Keratinocyte (primary cell): Measurements from ENCODE around the gene MADD. TPM values are rescaled to one million over a fixed set of nuclear protein-coding genes. Genes with fewer than 3 reads are reported as not detected.

Experiments
- DNase-seq: peaks from one replicate; pipeline ENCODE4 v3.0.0-alpha.2; 2011; ENCODE audit warnings: low read depth, missing footprints, low spot score
- FAIRE-seq: peaks from 2 replicates; lab custom pipeline; 2011; peaks lifted over from hg19 to GRCh38; lab: Jason Lieb, UNC
- H2AFZ ChIP-seq: 2 replicates; pipeline ENCODE4 v1.6.0; 2012; ENCODE audit warnings: low read length, control low read depth, inconsistent platforms; ENCODE audit not compliant: control insufficient read depth
- H3K27ac ChIP-seq: 2 replicates; pipeline ENCODE4 v1.5.1; 2011; ENCODE audit warnings: low read length; ENCODE audit not compliant: control insufficient read depth, insufficient read depth
- H3K27me3 ChIP-seq: 3 replicates; pipeline ENCODE4 v1.6.0; 2011; ENCODE audit warnings: low read length; ENCODE audit not compliant: control insufficient read depth, insufficient read depth; ENCODE audit errors: extremely low read depth
- H3K36me3 ChIP-seq, 2 experiments: 2 replicates in 1 of 2; 3 replicates in 1 of 2; pipeline ENCODE4 v1.5.1; 2011; ENCODE audit warnings: low read length in 2 of 2, mild to moderate bottlenecking in 1 of 2; ENCODE audit not compliant: control insufficient read depth in 2 of 2, insufficient read depth in 2 of 2; ENCODE audit errors: extremely low read depth in 1 of 2
- H3K4me1 ChIP-seq: 3 replicates; pipeline ENCODE4 v1.5.1; 2011; ENCODE audit warnings: low read length; ENCODE audit not compliant: control insufficient read depth, insufficient read depth; ENCODE audit errors: extremely low read depth
- H3K4me2 ChIP-seq: 3 replicates; pipeline ENCODE4 v1.6.0; 2011; ENCODE audit warnings: low read depth, low read length; ENCODE audit not compliant: control insufficient read depth, insufficient read depth; ENCODE audit errors: extremely low read depth
- H3K4me3 ChIP-seq, 3 experiments: fragments of 200-600 bp in 1 of 3; sonication (generic) in 1 of 3; 2 replicates in 2 of 3; 3 replicates in 1 of 3; pipeline ENCODE4 v1.5.1; 2011 to 2016; ENCODE audit warnings: low read length in 3 of 3, mild to moderate bottlenecking in 3 of 3, control low read depth in 2 of 3, inconsistent platforms in 1 of 3, low read depth in 1 of 3, mixed read lengths in 1 of 3, mixed run types in 1 of 3, moderate library complexity in 1 of 3; ENCODE audit not compliant: control insufficient read depth in 2 of 3, insufficient read depth in 2 of 3; ENCODE audit errors: extremely low read depth in 1 of 3
- H3K79me2 ChIP-seq: 2 replicates; pipeline ENCODE4 v1.6.0; 2012; ENCODE audit warnings: low read length; ENCODE audit not compliant: control insufficient read depth, insufficient read depth
- H3K9ac ChIP-seq: 3 replicates; pipeline ENCODE4 v1.6.0; 2011; ENCODE audit warnings: low read length; ENCODE audit not compliant: control insufficient read depth, insufficient read depth; ENCODE audit errors: extremely low read depth
- H3K9me1 ChIP-seq: 3 replicates; pipeline ENCODE4 v1.6.0; 2011; ENCODE audit warnings: low read length; ENCODE audit not compliant: control insufficient read depth, insufficient read depth; ENCODE audit errors: extremely low read depth
- H3K9me3 ChIP-seq: 2 replicates; pipeline ENCODE4 v1.5.1; 2012; ENCODE audit warnings: low read depth, low read length; ENCODE audit not compliant: control insufficient read depth
- H4K20me1 ChIP-seq: 3 replicates; pipeline ENCODE4 v1.6.0; 2011; ENCODE audit warnings: low read length; ENCODE audit not compliant: control insufficient read depth, insufficient read depth; ENCODE audit errors: extremely low read depth
- EZH2 ChIP-seq: IDR thresholded peaks from one replicate; pipeline ENCODE4 v1.6.1; 2012; ENCODE audit warnings: inconsistent platforms, mild to moderate bottlenecking, low read length, moderate library complexity
- dilution Hi-C: fragments of 300-500 bp; cut with MboI; formaldehyde crosslinking; loops from one replicate; pipeline ENCODE4 v1.7.0; 2020; ENCODE audit warnings: low sequenced_read_pairs; ENCODE audit not compliant: extremely low pct_ligation_motif_present
- polyA plus RNA-seq, 5 experiments: library from polyadenylated mRNA; depleted of rRNA in 3 of 5; stranded (reverse) in 3 of 5; stranded (forward) in 1 of 5; unstranded in 1 of 5; fragments of >200 nt; gene quantifications; 1 replicate in 1 of 5; 2 replicates in 3 of 5; 3 replicates in 1 of 5; pipeline versions ENCODE4 v1.2.1 to v1.2.3, GENCODE V29; 2011 to 2012; ENCODE audit warnings: missing spikeins in 2 of 5, low read depth in 1 of 5, low replicate concordance in 1 of 5
- TF ChIP-seq, protein P1 (sequence below), 3 experiments: IDR thresholded peaks in 1 of 3; conservative IDR thresholded peaks in 1 of 3; optimal IDR thresholded peaks in 1 of 3; 2 replicates in 2 of 3; 3 replicates in 1 of 3; pipeline versions ENCODE3 to v1.5.1; 2011; ENCODE audit warnings: low read length in 3 of 3, mild to moderate bottlenecking in 3 of 3, moderate library complexity in 2 of 3, control low read depth in 1 of 3, inconsistent platforms in 1 of 3; ENCODE audit not compliant: insufficient read depth in 2 of 3; ENCODE audit errors: extremely low read depth in 1 of 3

The MADD gene
- polyA plus RNA-seq, 1 donor (not counting 4 experiments of a cell fraction or from before 2014, with no cell fraction given) = 11.9 TPM

DNA sequence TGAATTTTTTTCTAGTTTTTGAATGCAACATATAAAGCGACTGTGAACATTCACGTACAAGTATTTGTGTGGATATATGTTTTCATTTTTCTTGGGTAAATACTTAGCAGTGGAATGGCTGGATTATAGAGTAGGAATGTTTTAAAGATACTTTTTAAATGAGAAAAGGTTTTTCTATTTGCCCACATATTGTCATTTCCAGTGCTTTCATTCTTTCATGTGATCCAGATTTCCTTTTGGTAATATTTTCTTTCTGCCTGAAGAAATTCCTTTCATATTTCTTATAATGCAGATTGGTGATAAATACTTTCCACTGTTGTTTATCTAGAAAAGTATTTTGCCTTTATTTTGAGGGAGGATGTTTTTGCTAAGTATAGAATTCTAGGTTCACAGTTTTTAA, 47.2 kb upstream of the MADD start:
- H3K9me3 ChIP-seq = no peaks in the 10 kb centered on the region
- no peak overlapping the region for H3K27ac ChIP-seq
- no peak overlapping the region for H3K4me2 ChIP-seq
- no peak overlapping the region for H3K9ac ChIP-seq
- H3K36me3 ChIP-seq = peaks cover 4 to 14% of the 10 kb centered on the region in 2 experiments
- no peak overlapping the region for H3K4me3 ChIP-seq
- dilution Hi-C loops = no loop called here
- H3K9me1 ChIP-seq = no peaks in the 10 kb centered on the region
- DNase-seq (no peak), FAIRE-seq (no peak)
- H4K20me1 ChIP-seq = no peaks in the 10 kb centered on the region
- no peaks in the 10 kb centered on the region for H3K27me3 ChIP-seq
- no peak overlapping the region for H2AFZ ChIP-seq
- H3K4me1 ChIP-seq = peaks cover 7% of the 10 kb centered on the region
- TF ChIP-seq EZH2 = no peak
- TF ChIP-seq, protein P1, sequence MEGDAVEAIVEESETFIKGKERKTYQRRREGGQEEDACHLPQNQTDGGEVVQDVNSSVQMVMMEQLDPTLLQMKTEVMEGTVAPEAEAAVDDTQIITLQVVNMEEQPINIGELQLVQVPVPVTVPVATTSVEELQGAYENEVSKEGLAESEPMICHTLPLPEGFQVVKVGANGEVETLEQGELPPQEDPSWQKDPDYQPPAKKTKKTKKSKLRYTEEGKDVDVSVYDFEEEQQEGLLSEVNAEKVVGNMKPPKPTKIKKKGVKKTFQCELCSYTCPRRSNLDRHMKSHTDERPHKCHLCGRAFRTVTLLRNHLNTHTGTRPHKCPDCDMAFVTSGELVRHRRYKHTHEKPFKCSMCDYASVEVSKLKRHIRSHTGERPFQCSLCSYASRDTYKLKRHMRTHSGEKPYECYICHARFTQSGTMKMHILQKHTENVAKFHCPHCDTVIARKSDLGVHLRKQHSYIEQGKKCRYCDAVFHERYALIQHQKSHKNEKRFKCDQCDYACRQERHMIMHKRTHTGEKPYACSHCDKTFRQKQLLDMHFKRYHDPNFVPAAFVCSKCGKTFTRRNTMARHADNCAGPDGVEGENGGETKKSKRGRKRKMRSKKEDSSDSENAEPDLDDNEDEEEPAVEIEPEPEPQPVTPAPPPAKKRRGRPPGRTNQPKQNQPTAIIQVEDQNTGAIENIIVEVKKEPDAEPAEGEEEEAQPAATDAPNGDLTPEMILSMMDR (optimal IDR thresholded peaks at IDR 0.05 in 1 of 3, IDR thresholded peaks at IDR 0.05 in 1 of 3, conservative IDR thresholded peaks at IDR 0.05 in 1 of 3; ENCODE audit: extremely low read depth in 1 of 3, insufficient read depth in 2 of 3, low read length in 3 of 3) = no peak
- peaks cover 20% of the 10 kb centered on the region for H3K79me2 ChIP-seq

DNA sequence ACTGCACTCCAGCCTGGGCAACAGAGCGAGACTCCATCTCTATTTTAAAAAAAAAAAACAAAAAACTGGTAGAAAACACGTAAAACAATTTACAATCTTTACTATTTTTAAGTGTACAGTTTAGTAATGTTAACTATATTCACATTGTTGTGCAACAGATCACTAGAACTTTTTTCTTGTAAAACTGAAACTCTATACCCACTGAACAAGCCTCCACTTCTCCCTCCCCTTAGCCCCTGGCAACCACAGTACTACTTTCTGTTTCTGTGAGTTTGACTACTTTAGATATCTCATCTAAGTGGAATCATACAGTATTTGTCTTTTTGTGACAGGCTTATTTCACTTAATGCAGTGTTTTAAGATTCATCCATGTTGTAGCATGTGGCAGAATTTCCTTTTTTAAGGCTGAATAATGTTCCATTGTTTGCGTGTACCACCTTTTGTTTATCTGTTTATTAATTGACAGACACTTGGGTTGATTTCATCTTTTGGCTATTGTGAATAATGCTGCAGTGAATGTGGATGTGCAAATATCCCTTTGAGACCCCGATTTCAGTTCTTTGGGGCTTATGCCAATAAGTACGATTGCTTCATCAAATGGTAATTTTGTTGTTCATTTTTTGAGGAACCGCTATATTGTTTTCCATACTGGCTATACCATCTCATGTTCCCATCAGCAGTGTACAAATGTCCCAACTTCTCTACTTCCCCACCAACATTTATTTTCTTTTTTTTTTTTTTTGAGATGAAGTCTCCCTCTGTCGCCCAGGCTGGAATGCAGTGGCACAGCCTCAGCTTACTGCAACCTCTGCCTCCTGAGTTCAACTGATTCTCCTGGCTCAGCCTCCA, 44.2 kb upstream of the MADD start:
- H3K4me2 ChIP-seq = no peak overlapping the region
- TF ChIP-seq, protein P1 (optimal IDR thresholded peaks at IDR 0.05 in 1 of 3, IDR thresholded peaks at IDR 0.05 in 1 of 3, conservative IDR thresholded peaks at IDR 0.05 in 1 of 3; ENCODE audit: extremely low read depth in 1 of 3, insufficient read depth in 2 of 3, low read length in 3 of 3) = no peak
- TF ChIP-seq EZH2 = no peak
- no peak overlapping the region for H2AFZ ChIP-seq
- peaks cover 2% of the 10 kb centered on the region for H3K79me2 ChIP-seq
- H3K27me3 ChIP-seq = no peaks in the 10 kb centered on the region
- dilution Hi-C loops = no loop called here
- H3K9me3 ChIP-seq = no peaks in the 10 kb centered on the region
- H3K27ac ChIP-seq = no peak overlapping the region
- DNase-seq (no peak), FAIRE-seq (no peak)
- no peaks in the 10 kb centered on the region for H3K9me1 ChIP-seq
- peaks cover 7 to 11% of the 10 kb centered on the region in 2 experiments for H3K36me3 ChIP-seq
- H3K4me1 ChIP-seq = no peaks in the 10 kb centered on the region
- no peak overlapping the region for H3K9ac ChIP-seq
- H3K4me3 ChIP-seq = no peak overlapping the region
- no peaks in the 10 kb centered on the region for H4K20me1 ChIP-seq
